A549 (cell line): ENCODE data around the gene TMEM266.

Experiments used
- CEBPB ChIP-seq, 2 experiments: fragments of >200 bp in 1 of 2; sonication (Bioruptor Twin) in 1 of 2; formaldehyde crosslinking in 1 of 2; IDR thresholded peaks; 2 replicates each; pipeline ENCODE4 v1.6.1; 2012 to 2016
- CTCF ChIP-seq: fragments of >200 bp; sonication (Bioruptor Twin); formaldehyde crosslinking; IDR thresholded peaks from 3 replicates; pipeline ENCODE4 v1.5.1; 2016
- EHF ChIP-seq: fragments of 250-450 bp; sonication (Bioruptor Pico); IDR thresholded peaks from 2 replicates; pipeline ENCODE4 v1.5.0; 2020; ENCODE audit warnings: mild to moderate bottlenecking
- JUNB ChIP-seq: fragments of >200 bp; sonication (Bioruptor Twin); formaldehyde crosslinking; IDR thresholded peaks from 2 replicates; pipeline ENCODE4 v1.6.1; 2016
- POLR2A ChIP-seq: IDR thresholded peaks from 2 replicates; pipeline ENCODE4 v1.6.1; 2012; ENCODE audit warnings: mild to moderate bottlenecking, low read length
- USF2 ChIP-seq: fragments of 450-650 bp; IDR thresholded peaks from 2 replicates; pipeline ENCODE4 v1.6.1; 2014; ENCODE audit warnings: antibody characterized with exemption

GRCh38 chr15:76107169-76107568, 47.4 kb downstream of the TMEM266 start:
- TF ChIP-seq CEBPB (IDR thresholded peaks at IDR 0.05), result no peak
- TF ChIP-seq JUNB, result no peak
- no peak for TF ChIP-seq POLR2A
- no peak for TF ChIP-seq USF2
- no peak for TF ChIP-seq CTCF
- no peak for TF ChIP-seq EHF (CRISPR knock-in tag)
